Measurements from ENCODE around the gene NXT1.
"Not testable (repeated sequence)": the region's sequence is repeated elsewhere in the genome, so short reads cannot be mapped to it uniquely, and the experiment has no call there.

The NXT1 gene

DNA sequence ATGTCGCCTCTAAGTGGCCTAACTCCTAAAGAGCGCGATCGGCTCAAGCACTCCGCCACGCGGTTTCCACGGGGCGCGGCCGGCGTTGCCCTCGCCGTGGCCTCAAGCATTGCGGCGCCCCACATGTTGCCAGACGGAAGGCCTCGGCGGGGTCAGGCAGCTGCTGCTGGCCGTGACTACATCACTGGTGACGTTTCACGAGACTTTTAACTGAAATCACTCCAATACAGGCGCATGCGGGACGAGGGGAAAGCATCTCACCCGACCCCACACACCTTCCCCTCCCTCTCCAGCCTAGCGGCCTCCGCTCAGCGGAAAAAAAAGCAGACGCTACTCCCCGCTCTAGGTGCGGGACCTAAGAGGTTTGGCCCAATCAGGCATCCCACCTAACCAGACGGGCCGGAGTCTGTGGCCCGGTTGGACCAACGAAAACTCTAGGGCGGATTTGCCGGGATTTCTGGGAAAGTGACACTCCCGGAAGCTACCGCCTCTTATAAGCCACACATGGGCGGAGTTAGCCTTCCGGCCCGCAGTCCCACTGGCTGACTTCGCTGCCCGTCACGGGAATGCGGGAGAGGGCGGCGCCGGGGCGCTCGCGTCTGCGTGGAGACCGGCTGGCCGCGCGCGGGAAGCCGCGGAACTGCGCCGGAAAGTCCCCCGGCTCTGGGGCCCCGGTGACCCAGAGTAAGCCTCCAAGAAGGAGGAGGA, at the start of gene NXT1:
Gene NXT1, plus strand, starts transcription at position 596 of the 708 bp plus-strand sequence. CDS start 3,251 bp downstream, outside the sequence.
- peak; percentile 99 for DNase-seq (ENCODE audit: low read depth, low spot score)

DNA sequence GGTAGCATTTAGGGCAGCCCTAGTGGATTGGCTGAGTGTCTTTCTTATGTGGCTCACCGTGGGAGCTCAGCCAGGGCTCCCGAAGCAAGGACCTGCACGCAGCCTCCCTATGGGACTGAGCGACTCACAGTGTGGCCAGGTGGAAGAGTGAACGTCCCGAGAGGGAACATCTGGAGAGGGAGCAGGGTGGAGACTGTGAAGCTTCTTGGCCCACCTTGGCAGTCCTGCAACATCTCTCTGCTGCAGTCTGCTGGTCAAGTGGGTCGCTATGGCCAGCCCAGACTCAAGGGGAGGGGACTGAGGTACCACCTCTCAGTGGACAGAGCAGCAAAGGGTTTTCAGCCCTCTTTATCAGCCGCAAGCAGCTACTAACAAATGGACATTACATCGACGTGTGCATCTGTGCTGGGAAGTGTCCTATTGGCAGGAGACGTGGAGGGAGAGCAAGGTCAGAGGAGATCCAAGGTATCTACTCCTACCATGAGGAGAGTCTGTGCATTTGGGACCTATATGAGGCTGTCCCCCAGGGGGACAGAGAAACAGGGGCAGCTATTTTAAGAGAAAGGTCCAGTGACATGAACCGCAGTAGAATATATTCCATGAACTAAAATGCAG, 49.0 kb upstream of the NXT1 start:
- no peak for DNase-seq (ENCODE audit: low read depth, low spot score)

DNA sequence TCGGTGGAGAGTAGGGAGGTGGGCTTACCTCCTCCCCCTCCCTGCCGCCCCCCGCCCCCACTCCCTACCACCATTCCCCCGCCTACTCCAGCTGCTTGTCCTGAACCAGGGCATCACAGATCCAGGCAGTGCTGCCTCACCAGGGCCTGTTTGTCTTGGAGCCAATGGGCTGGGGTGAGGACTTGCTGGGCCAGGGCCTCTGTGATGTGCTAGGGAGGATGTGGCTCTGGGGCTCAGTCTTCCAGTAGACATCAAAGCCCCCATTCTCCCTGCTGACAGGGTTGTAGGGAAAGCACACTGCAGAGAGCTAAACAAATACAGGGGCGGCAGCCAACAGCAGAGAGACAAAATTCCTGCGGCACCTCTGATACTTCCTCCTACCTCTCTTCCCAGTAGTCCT, 48.2 kb upstream of the NXT1 start:
- no peak for DNase-seq (ENCODE audit: low read depth, low spot score)

DNA sequence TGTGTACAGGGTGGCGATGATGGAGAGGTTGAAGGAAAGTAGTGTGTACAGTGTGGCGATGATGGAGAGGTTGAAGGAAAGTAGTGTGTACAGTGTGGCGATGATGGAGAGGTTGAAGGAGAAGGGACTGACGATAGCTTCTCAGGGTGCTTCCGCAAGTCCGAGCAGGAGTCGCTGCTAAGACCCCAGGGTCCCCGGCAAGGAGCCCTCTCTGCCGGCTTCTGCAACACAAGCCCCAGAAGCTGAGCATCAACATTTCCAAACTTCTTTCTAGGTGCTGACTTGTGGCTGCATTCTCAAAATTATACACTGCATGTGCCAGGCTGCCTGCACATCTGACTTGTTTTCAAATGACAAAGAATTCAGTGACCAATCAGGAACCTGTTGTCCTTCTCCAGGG, 47.8 kb upstream of the NXT1 start:
- no peak for DNase-seq (ENCODE audit: low read depth, low spot score)

DNA sequence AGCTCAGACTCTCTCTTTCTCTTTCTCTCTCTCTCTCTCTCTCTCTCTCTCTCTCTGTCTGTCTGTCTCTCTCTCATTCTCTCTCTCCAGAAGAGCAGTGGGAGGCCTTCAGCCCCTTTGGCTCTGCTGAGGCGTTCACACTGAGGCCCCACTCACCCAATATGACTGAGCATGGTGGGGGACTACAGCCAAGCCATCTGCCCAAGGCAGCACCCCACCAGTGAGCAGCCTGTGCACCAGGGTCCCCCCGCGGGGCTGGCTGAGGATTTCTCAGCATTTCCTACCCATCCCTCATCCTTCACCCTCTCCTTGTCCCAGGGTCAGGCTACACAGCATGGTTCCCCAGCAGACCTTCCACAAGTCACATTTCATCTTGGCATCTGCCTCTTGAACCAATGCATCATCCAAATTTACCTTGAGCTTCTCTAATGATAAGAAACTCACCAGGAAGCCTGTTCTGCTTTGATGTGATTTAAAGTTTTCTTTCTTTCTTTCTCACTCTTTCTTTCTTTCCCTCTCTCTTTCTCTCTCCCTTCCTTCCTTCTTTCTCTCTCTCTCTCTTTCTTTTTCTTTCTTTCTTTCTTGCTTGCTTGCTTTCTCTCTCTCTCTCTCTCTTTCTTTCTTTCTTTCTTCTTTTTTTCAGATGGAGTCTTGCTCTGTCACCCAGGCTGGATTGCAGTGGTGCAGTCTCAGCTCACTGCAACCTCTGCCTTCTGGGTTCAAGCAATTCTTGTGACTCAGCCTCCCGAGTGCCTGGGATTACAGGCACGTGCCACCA, 47.1 kb upstream of the NXT1 start:
- DNase-seq (ENCODE audit: low read depth, low spot score): no peak

DNA sequence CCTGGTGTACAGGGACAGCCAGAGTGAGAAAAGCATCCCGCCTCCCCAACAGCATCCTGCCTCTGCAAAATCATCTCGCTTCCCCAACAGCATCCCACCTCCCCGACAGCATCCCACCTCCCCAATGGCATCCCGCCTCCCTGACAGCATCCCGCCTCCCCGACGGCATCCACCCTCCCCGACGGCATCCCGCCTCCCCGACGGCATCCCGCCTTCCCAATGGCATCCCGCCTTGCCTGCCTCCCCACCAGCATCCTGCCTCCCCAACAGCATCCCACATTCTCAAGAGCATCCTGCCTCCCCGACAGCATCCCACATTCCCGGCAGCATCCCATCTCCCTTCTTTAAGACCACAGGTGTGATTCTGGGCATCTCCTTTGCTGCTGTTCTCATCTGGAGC, 46.0 kb upstream of the NXT1 start:
- DNase-seq (ENCODE audit: low read depth, low spot score): no peak

DNA sequence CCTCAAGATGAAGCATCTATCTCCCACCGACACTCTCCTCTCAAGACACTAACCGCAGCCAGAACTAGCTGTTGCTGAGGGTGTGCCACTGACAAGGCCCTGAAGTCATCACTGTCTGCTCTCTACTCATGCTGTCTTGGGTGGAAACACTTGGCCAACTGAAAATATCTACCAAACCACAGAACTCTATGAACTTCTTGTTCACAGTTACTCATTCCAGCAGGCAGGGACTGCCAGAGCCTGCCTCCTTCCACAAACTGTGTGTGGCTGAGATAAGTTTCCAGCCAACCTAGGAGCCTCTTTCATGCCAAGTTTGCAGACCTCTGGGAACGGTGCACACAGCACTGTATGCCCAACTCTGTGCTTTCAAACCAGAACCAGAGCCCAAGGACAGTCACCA, 45.5 kb upstream of the NXT1 start:
- DNase-seq (ENCODE audit: low read depth, low spot score): no peak

DNA sequence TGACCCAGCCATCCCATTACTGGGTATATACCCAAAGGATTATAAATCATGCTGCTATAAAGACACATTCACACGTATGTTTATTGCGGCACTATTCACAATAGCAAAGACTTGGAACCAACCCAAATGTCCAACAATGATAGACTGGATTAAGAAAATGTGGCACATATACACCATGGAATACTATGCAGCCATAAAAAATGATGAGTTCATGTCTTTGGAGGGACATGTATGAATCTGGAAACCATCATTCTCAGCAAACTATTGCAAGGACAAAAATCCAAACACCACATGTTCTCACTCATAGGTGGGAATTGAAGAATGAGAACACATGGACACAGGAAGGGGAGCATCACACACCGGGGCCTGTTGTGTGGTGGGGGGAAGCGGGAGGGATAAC, 43.2 kb upstream of the NXT1 start:
- not testable (repeated sequence) for DNase-seq (ENCODE audit: low read depth, low spot score)

DNA sequence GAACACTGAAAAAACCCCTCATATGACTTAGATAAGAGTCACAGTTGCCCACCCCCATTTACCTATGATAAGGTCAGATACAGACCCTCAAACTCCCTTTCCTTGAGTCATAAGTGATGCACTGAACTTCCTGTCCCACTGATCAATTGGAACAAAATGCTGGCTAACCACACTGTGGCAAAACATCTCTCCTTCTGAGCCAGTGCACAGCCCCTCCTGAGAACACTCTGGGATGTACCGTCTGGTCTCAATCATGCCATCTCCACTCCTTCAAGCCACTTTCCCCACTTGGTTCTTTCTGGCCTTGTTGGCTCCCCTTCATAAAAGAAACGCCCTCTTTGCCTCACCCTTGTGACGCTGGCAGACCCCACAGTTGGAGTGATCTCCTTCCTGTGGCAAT, 42.6 kb upstream of the NXT1 start:
- DNase-seq (ENCODE audit: low read depth, low spot score): no peak

DNA sequence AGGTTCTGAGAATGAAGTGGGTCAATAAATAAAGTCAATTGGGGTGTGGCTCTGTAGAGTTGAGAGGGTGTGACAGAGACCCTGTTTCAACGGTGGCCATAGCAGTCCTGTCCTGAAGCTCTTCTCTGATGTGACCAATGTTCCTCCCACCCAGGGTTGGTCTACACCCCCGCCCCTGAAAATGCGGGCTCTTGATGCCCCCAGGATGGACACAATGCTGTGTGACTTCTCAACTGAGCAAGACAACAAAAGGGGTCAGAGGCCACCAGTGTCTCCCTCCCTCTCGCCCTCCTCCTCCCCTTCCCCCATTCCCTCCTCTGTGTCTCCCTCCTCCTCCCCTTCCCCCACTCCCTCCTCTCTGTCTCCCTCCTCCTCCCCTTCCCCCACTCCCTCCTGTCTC, 41.7 kb upstream of the NXT1 start:
- no peak for DNase-seq (ENCODE audit: low read depth, low spot score)

DNA sequence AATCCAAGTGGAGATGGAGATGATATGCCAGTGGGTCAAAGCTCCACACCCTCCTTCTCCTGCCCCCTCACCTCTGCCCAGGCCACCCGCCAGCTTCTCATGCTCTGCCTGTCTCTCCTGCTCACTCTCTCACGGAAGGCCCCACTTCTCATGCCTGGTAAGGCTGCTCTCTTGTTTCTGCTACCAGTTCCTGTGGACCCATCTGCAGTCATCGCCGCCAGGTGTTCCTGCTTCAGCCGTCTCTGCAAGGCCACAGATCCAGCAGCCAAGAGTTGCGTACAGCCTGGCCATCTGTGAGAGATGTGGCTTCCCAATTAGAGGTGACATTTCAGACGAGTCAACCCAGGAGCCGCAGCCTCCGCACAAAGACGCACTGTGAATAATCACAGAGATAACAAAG, 40.8 kb upstream of the NXT1 start:
- DNase-seq (ENCODE audit: low read depth, low spot score): no peak

DNA sequence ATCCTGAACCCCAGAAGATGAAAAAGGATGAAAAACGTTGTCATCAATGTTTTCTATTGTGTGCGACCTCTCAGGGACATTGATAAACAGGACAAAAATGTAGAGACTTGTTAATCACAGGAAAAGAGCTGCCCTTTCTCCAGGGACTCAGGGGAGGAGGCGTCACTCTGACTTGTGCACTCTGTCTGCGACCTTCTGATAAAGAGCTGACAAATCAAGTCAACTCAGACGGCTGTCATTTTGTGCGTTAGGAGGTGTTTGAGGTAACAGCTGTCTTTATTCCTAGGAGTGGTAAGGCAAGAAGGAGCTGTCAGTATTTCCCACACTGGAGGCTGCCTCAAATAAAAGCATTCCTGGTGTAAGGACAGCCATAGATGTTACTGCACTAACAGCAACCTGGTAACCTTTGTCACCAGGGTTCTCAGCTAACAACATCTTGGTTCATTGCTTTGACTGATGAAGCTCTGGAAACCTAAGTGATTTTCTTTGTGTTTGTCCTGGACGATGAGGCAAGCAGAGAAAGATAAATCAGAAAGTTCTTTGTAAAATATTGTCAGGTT, 38.6 kb upstream of the NXT1 start:
- no peak for DNase-seq (ENCODE audit: low read depth, low spot score)

DNA sequence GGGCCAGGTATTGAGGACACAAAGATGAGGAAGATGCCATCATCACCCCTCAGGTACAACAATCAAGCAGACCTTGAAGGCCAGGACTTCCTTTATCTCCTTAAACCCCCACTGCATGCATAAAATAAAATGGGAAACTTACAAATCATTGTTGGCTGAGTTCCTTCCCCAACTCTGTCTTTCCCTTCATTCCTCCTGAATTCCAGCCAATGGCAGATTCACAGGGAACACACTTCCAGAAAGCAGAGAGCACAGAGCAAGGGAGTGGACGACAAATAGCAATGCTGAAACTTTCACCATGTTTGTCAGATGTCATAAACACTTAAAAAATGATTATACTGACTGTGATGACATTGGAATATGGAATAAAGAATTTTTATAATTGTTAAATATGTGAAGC, 37.3 kb upstream of the NXT1 start:
- DNase-seq (ENCODE audit: low read depth, low spot score): no peak

DNA sequence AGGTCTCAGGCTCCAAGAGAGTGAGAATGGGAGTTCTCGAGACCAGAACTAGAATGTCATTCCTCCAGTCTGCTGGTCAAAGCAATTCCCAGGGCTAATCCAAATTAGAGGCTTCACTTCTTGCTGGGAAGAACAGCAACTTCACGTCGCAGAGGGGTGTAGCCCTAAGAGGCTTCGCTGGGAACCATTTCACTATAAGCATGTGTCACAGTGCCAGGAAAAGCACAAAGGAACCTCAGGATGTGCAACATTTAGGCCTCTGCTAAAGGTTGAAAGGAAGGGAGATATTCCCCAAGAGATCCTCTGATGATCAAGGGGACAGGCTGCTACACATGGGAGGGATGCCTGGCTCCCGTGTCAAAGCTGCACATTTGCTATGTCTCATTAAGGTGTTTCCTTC, 35.9 kb upstream of the NXT1 start:
- no peak for DNase-seq (ENCODE audit: low read depth, low spot score)

DNA sequence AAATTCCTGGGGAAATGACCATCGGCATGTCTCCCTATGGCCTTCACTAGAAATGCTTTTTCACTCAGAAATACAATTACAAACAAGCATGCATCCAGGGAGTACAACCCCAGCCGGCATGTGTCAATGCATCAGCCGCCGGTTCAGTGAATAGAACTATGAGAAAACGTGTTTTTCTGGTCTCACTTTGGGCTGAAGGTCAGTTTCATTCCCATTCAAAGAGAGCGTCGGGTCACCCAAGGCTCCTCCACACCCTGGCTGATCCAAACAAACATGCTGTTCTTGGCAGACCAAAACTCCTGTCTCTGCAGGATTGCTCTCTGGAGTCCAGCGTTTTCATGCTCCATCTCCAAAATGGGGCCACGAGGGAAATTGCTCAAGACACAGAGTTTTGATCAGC, 35.5 kb upstream of the NXT1 start:
- DNase-seq (ENCODE audit: low read depth, low spot score): no peak

DNA sequence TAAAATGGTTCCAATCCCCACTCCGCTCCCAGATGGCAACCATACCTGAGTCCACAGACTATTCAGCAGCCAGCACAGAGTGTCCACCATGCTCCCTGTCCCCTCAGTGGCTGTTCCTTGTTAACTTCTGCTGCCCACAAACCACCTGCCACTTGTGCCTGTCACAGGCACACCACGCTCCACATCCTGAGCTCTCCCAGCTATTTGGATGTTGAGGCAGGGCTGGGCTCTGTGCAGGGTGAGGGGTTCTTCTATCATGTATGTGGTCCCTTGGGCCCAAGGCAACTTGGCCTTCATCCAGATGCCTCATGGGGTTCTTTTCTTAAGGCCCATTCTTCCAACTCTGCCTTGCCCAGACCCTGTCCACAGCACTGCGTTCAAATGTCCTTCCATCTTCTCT, 34.0 kb upstream of the NXT1 start:
- no peak for DNase-seq (ENCODE audit: low read depth, low spot score)

DNA sequence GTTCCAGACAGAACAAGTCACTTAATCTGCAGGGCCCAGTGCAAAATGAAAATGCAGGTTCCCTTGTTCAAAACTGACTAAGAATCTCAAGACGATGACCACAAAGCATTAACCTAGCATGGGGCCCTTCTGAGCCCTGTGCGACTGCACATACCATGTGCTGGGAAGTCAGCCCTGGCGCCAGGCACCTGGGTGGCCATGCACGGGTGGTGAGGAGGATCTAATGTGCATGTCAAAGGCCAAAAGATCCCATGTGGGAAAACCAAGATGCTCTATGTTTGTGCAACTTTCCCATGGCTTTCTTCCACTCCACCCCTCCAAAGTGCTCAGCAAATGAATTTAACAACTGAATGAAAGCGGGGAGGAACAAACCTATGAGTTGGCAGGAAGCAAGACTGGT, 33.5 kb upstream of the NXT1 start:
- no peak for DNase-seq (ENCODE audit: low read depth, low spot score)

DNA sequence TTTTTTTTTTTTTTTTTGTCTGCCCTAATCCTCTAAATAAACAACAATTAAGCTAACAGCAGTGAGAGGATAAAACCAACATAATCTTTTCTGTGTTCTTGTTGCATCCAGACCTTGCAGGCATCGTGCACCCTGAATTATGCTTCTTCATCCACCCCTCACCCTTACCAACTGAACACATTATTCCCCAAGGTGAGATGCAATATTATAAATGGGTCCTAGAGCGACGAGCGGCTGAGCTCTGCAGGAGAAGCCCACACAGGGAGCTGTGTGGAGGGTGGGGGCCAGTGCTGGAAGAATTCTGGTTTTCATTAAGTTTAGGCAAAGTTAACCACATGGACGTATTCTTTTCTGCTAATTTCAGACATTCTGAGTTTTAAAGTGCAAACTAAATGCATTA, 32.2 kb upstream of the NXT1 start:
- DNase-seq (ENCODE audit: low read depth, low spot score): no peak

DNA sequence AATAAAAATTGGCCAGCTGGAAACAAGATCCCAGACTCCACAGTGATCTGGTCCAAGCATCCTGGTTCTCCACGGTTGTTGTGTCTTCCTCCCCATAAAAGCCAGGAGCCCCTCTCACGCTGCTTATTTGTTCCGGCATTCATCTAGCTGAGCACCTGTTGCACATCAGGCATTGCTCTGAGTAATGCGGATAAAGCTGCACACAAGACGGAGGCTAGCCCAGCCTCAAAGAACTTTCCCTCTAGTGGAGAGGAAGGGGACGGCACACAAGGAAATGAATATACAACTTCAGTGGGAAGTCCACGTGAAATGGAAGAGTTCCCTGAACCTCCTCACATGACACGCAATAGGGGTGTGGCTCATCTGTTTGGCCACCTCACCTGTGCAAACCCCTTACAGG, 30.3 kb upstream of the NXT1 start:
- no peak for DNase-seq (ENCODE audit: low read depth, low spot score)

DNA sequence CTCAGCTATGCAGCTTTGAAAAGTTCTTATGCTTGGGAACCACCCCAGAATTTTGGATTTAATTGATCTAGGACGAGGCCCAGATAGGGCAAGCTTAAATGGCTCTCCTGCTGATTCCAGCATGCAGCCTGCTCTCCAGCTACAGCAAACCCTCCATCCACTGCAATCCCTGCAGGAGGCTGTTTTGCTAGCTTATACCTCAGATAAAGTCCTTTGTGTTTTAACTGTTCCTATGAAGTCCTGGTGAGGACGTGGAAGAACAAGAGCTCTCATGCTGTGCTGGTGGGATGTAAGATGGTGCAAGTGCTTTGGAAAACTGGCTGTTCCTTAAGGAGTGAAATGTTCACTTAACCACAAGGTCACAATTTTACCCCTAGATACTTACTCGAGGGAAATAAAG, 25.5 kb upstream of the NXT1 start:
- no peak for DNase-seq (ENCODE audit: low read depth, low spot score)

DNA sequence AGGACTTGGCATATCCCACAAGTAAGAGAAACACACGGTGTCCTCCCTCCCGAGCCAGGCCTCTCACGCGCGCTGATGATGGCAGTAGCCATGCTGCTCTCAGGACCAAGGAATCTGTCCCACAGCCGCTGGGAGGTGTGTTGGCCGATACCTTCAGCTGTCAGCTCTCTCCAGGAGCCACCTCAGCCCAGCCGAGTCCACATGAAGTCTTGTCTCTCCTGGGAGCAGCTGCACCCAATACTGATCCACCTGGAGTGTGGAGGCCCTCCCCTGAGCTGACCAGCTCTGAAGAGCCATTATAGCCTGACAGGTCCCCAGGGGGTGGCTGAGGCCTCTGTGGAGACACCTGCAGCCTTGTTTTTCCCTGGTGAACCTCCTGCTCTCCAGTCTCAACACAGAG, 23.8 kb upstream of the NXT1 start:
- DNase-seq (ENCODE audit: low read depth, low spot score): no peak

DNA sequence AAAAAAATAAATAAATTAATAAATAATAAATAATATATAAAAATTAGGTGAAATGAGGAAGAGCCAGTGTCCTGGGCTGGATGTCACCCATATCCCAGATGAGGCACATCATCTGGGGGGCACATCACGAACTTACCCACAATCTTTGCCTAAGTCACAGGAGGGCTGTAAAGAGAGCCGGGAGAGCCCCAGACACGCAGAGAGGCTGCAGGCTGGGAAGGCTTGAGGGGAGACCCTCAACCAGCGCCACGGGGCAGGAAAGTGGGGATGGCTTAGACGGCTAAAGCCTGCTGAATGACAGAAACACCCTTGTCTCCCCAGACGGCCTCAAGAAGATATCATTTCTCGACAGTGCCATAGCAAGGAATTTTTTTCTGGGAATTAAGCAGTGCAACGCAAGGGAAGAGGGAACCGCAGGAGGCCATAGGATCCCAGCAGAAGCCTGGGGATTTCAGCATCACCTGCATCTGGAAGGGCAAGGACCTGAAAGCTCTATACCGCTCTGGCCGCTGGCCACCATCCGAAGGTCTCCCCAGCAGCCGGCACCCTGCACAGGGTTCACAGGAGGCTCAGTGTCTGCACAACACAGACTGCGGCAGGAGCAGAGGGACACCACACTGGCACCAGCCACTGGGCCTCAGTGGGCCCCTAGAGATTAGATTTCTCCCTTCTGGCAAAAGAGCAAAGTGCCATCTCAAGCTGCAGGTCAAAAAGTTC, 22.8 kb upstream of the NXT1 start:
- no peak for DNase-seq (ENCODE audit: low read depth, low spot score)

Data from ELF-1 (cell line).